H9 (cell line): ENCODE results near the gene CACNB4. TPM values are rescaled to one million over a fixed set of nuclear protein-coding genes. Genes with fewer than 3 reads are reported as not detected.

Source experiments
- DNase-seq: peaks from one replicate; pipeline ENCODE4 v3.0.0-alpha.2; 2017
- H2AFZ ChIP-seq: one replicate; pipeline ENCODE4 v1.6.1; 2013; ENCODE audit warnings: mild to moderate bottlenecking, low read length, control low read depth, moderate library complexity
- H2AK5ac ChIP-seq: 2 replicates; pipeline ENCODE4 v1.6.1; 2013; ENCODE audit warnings: low read length, control low read depth, mixed read lengths; ENCODE audit not compliant: insufficient read length
- H2BK120ac ChIP-seq: one replicate; pipeline ENCODE4 v1.6.1; 2013; ENCODE audit warnings: low read depth, mild to moderate bottlenecking, low read length, control low read depth, inconsistent platforms; ENCODE audit not compliant: poor library complexity, severe bottlenecking
- H2BK12ac ChIP-seq: 2 replicates; pipeline ENCODE4 v1.6.1; 2013; ENCODE audit warnings: low read length, control low read depth, mixed read lengths, low read depth; ENCODE audit not compliant: insufficient read length
- H2BK15ac ChIP-seq: 2 replicates; pipeline ENCODE4 v1.6.1; 2013; ENCODE audit warnings: low read depth, low read length, control low read depth
- H2BK20ac ChIP-seq: one replicate; pipeline ENCODE4 v1.6.1; 2013; ENCODE audit warnings: low read depth, mild to moderate bottlenecking, low read length, control low read depth, inconsistent platforms; ENCODE audit not compliant: poor library complexity, severe bottlenecking
- H2BK5ac ChIP-seq: 2 replicates; pipeline ENCODE4 v1.6.1; 2013; ENCODE audit warnings: low read length, control low read depth, mixed read lengths; ENCODE audit not compliant: insufficient read length
- H3K14ac ChIP-seq: 2 replicates; pipeline ENCODE4 v1.6.1; 2013; ENCODE audit warnings: low read length, control low read depth; ENCODE audit not compliant: insufficient read depth
- H3K18ac ChIP-seq: 2 replicates; pipeline ENCODE4 v1.6.1; 2013; ENCODE audit warnings: low read depth, mild to moderate bottlenecking, mixed read lengths, low read length, control low read depth; ENCODE audit not compliant: insufficient read length
- H3K23ac ChIP-seq: 2 replicates; pipeline ENCODE4 v1.6.1; 2013; ENCODE audit warnings: low read length, control low read depth, mixed read lengths, low read depth; ENCODE audit not compliant: insufficient read length
- H3K23me2 ChIP-seq: 2 replicates; pipeline ENCODE4 v1.6.1; 2013; ENCODE audit warnings: low read depth, mild to moderate bottlenecking, mixed read lengths, low read length, control low read depth; ENCODE audit not compliant: insufficient read length, poor library complexity, severe bottlenecking
- H3K27ac ChIP-seq: 2 replicates; pipeline ENCODE4 v1.5.1; 2013; ENCODE audit warnings: low read length, control low read depth, mixed read lengths, low read depth; ENCODE audit not compliant: insufficient read length
- H3K27me3 ChIP-seq: 2 replicates; pipeline ENCODE4 v1.6.1; 2013; ENCODE audit warnings: low read length, control low read depth, inconsistent platforms; ENCODE audit not compliant: insufficient read depth
- H3K4ac ChIP-seq: 2 replicates; pipeline ENCODE4 v1.6.1; 2013; ENCODE audit warnings: low read depth, mild to moderate bottlenecking, control low read depth, inconsistent platforms, low read length, moderate library complexity
- H3K4me1 ChIP-seq: 2 replicates; pipeline ENCODE4 v1.6.1; 2013; ENCODE audit warnings: low read length, control low read depth, inconsistent platforms; ENCODE audit not compliant: insufficient read depth
- H3K4me2 ChIP-seq: 2 replicates; pipeline ENCODE4 v1.6.1; 2013; ENCODE audit warnings: low read length, control low read depth, mixed read lengths; ENCODE audit not compliant: insufficient read length, insufficient read depth
- H3K56ac ChIP-seq: 2 replicates; pipeline ENCODE4 v1.6.1; 2013; ENCODE audit warnings: low read depth, mild to moderate bottlenecking, mixed read lengths, low read length, control low read depth; ENCODE audit not compliant: insufficient read length
- H3K79me1 ChIP-seq: 2 replicates; pipeline ENCODE4 v1.6.1; 2013; ENCODE audit warnings: low read depth, mild to moderate bottlenecking, moderate library complexity, low read length, control low read depth, inconsistent platforms; ENCODE audit not compliant: insufficient read depth, poor library complexity, severe bottlenecking
- H3K79me2 ChIP-seq: 2 replicates; pipeline ENCODE4 v1.6.1; 2013; ENCODE audit warnings: low read length, control low read depth, inconsistent platforms; ENCODE audit not compliant: insufficient read depth
- H3K9ac ChIP-seq: 2 replicates; pipeline ENCODE4 v1.6.1; 2013; ENCODE audit warnings: low read length, control low read depth, mixed read lengths; ENCODE audit not compliant: insufficient read length; ENCODE audit errors: extremely low read depth
- H3K9me3 ChIP-seq: one replicate; pipeline ENCODE4 v1.6.1; 2013; ENCODE audit warnings: low read depth, low read length, inconsistent platforms; ENCODE audit not compliant: control insufficient read depth
- H3T11ph ChIP-seq: one replicate; pipeline ENCODE4 v1.6.1; 2013; ENCODE audit warnings: mild to moderate bottlenecking, low read length, control low read depth, inconsistent platforms
- H4K20me1 ChIP-seq: one replicate; pipeline ENCODE4 v1.6.1; 2013; ENCODE audit not compliant: control insufficient read depth, insufficient read length, insufficient read depth
- H4K5ac ChIP-seq: 2 replicates; pipeline ENCODE4 v1.6.1; 2013; ENCODE audit warnings: low read depth, mild to moderate bottlenecking, mixed read lengths, low read length, control low read depth; ENCODE audit not compliant: insufficient read length
- H4K8ac ChIP-seq: replicated peaks from 2 replicates; pipeline ENCODE4 v1.6.1; 2013; ENCODE audit warnings: low read length, control low read depth, mixed read lengths, low read depth; ENCODE audit not compliant: insufficient read length
- H4K91ac ChIP-seq: 2 replicates; pipeline ENCODE4 v1.6.1; 2013; ENCODE audit warnings: low read depth, mild to moderate bottlenecking, moderate library complexity, mixed read lengths, low read length, control low read depth; ENCODE audit not compliant: insufficient read length
- H3K27ac Mint-ChIP-seq, 3 experiments: 2 replicates in 2 of 3; 3 replicates in 1 of 3; pipeline ENCODE4 v1.8.0; 2020 to 2021; ENCODE audit warnings: mixed read lengths in 3 of 3, mild to moderate bottlenecking in 1 of 3, moderate library complexity in 1 of 3
- H3K27me3 Mint-ChIP-seq: 2 replicates; pipeline ENCODE4 v1.8.0; 2021; ENCODE audit warnings: low read depth, mild to moderate bottlenecking, moderate library complexity, mixed read lengths
- H3K36me3 Mint-ChIP-seq, 3 experiments: 2 replicates in 2 of 3; 3 replicates in 1 of 3; pipeline ENCODE4 v1.8.0; 2020 to 2021; ENCODE audit warnings: low read depth in 3 of 3, mixed read lengths in 3 of 3; ENCODE audit not compliant: insufficient read depth in 1 of 3
- H3K4me1 Mint-ChIP-seq, 2 experiments: 2 replicates each; pipeline ENCODE4 v1.8.0; 2020; ENCODE audit warnings: mixed read lengths in 2 of 2
- H3K4me3 Mint-ChIP-seq, 2 experiments: 2 replicates in 1 of 2; 3 replicates in 1 of 2; pipeline ENCODE4 v1.8.0; 2020 to 2021; ENCODE audit warnings: mild to moderate bottlenecking in 2 of 2, mixed read lengths in 2 of 2, moderate library complexity in 1 of 2
- H3K9me3 Mint-ChIP-seq, 2 experiments: 2 replicates in 1 of 2; 3 replicates in 1 of 2; pipeline ENCODE4 v1.8.0; 2020; ENCODE audit warnings: mild to moderate bottlenecking in 2 of 2, mixed read lengths in 2 of 2, moderate library complexity in 1 of 2
- WGBS: extraction: QIAGEN DNeasy Blood & Tissue Kit; methylation state at CpG from one replicate; pipeline ENCODE4 v1.1.7; 2013; ENCODE audit warnings: missing lambda C conversion rate, low lambda C conversion rate, mixed read lengths; ENCODE audit not compliant: insufficient read length; ENCODE audit errors: extremely low coverage; 5-methylcytosine and 5-hydroxymethylcytosine counted together
- total RNA-seq: library from RNA; stranded (reverse); gene quantifications from 2 replicates; pipeline ENCODE4 v1.2.1, GENCODE V29; 2021
- TF ChIP-seq, protein P1 (sequence below): fragments of 200-600 bp; sonication (generic); conservative IDR thresholded peaks from 3 replicates; pipeline ENCODE4 v1.8.0; 2021; ENCODE audit warnings: antibody characterized with exemption, mild to moderate bottlenecking

CACNB4 gene
- total RNA-seq, 1 experiment from 2014 or later: 1.4 TPM

DNA sequence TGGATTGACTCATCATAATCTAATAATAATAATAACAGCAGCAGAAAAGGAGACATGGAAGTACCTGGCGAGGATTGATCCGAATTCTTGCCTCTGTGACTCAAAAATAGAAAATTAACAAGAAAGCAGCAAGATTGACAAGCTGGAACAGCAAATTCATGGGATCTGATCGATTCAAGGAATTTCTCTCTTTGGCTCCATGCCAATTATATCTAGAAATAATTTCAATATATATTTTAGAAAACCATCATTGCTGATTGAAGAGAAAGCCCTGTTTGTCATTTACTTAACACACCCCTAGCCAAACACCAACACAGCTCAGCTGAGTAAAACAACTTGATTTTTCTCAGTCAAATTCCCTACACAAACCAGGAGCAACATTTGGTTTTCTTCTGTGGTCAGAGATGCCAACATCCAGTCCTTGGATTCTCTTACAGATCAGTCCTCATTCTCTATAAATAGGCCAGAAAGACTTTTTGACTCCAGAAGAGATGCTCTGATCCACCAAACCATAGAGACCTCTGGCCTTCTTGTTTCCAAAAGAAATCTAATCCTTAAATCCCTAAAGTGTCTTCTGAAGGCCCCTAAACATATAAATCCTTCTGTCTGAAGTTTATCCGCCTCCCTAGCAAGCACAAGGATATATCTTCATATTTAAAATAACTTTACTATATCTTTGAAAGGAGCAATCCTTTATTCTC lies 129.9 kb downstream of the CACNB4 start:
- H3K18ac ChIP-seq: no peak overlapping the region
- H2BK120ac ChIP-seq: no peak overlapping the region
- no peak overlapping the region for H3K23ac ChIP-seq
- no peak overlapping the region for H3K4ac ChIP-seq
- H3K23me2 ChIP-seq: no peaks in the 10 kb centered on the region
- Mint-ChIP-seq H3K9me3 (no peaks in the 10 kb centered on the region), H3K4me3 (no peak overlapping the region), H3K27me3 (no peaks in the 10 kb centered on the region; the same call in 1 of the 2 replicates), H3K27ac (no peak overlapping the region), H3K4me1 (peaks cover 12 to 16% of the 10 kb centered on the region in 2 experiments), H3K36me3 (no peaks in the 10 kb centered on the region; a peak in 1 of 7 replicates)
- no peak overlapping the region for H3K27ac ChIP-seq
- TF ChIP-seq, protein P1, sequence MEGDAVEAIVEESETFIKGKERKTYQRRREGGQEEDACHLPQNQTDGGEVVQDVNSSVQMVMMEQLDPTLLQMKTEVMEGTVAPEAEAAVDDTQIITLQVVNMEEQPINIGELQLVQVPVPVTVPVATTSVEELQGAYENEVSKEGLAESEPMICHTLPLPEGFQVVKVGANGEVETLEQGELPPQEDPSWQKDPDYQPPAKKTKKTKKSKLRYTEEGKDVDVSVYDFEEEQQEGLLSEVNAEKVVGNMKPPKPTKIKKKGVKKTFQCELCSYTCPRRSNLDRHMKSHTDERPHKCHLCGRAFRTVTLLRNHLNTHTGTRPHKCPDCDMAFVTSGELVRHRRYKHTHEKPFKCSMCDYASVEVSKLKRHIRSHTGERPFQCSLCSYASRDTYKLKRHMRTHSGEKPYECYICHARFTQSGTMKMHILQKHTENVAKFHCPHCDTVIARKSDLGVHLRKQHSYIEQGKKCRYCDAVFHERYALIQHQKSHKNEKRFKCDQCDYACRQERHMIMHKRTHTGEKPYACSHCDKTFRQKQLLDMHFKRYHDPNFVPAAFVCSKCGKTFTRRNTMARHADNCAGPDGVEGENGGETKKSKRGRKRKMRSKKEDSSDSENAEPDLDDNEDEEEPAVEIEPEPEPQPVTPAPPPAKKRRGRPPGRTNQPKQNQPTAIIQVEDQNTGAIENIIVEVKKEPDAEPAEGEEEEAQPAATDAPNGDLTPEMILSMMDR: no peak
- H3K79me1 ChIP-seq: no peaks in the 10 kb centered on the region
- no peak overlapping the region for H4K8ac ChIP-seq
- no peak for DNase-seq
- no peaks in the 10 kb centered on the region; the same call in 1 of the 2 replicates for H3K4me1 ChIP-seq
- no CpG with 5 or more reads among the region's 4 CpGs for WGBS
- no peak overlapping the region for H2BK20ac ChIP-seq
- no peak overlapping the region for H4K5ac ChIP-seq
- no peak overlapping the region for H3K9ac ChIP-seq
- no peak overlapping the region for H3K56ac ChIP-seq
- H3K14ac ChIP-seq: no peak overlapping the region
- H3K9me3 ChIP-seq: no peaks in the 10 kb centered on the region
- no peaks in the 10 kb centered on the region for H3K79me2 ChIP-seq
- no peak overlapping the region for H2BK12ac ChIP-seq
- no peak overlapping the region for H2AK5ac ChIP-seq
- no peaks in the 10 kb centered on the region for H4K20me1 ChIP-seq
- no peak overlapping the region for H2BK5ac ChIP-seq
- no peak overlapping the region for H4K91ac ChIP-seq
- no peaks in the 10 kb centered on the region for H3K27me3 ChIP-seq
- no peak overlapping the region for H2BK15ac ChIP-seq
- no peak overlapping the region for H2AFZ ChIP-seq
- no peak overlapping the region for H3T11ph ChIP-seq
- no peak overlapping the region for H3K4me2 ChIP-seq
